HUES6 (cell line): ENCODE data around the gene NOLC1.

Experiments used
- H3K27ac ChIP-seq: 2 replicates; pipeline ENCODE4 v1.7.0; 2013; ENCODE audit warnings: low read depth, mild to moderate bottlenecking, low read length, inconsistent platforms
- H3K27me3 ChIP-seq: 2 replicates; pipeline ENCODE4 v1.6.1; 2013; ENCODE audit warnings: low read length; ENCODE audit not compliant: control insufficient read depth, insufficient read depth
- H3K36me3 ChIP-seq: 2 replicates; pipeline ENCODE4 v1.6.1; 2013; ENCODE audit warnings: low read length; ENCODE audit not compliant: control insufficient read depth, insufficient read depth
- H3K4me1 ChIP-seq: 2 replicates; pipeline ENCODE4 v1.6.1; 2013; ENCODE audit warnings: low read length; ENCODE audit not compliant: control insufficient read depth, insufficient read depth
- H3K4me3 ChIP-seq: 2 replicates; pipeline ENCODE4 v1.5.1; 2013; ENCODE audit warnings: low read depth, low read length
- H3K9ac ChIP-seq: one replicate; pipeline ENCODE4 v1.6.1; 2013; ENCODE audit warnings: mild to moderate bottlenecking, low read length
- H3K9me3 ChIP-seq: 2 replicates; pipeline ENCODE4 v1.6.1; 2013; ENCODE audit warnings: low read depth, low read length; ENCODE audit not compliant: control insufficient read depth, insufficient read depth

NOLC1 gene

GRCh38 chr10:102159831-102160230 is 7.6 kb downstream of the NOLC1 start:
- Histone ChIP-seq H3K27me3 (no peaks in the 10 kb centered on the region), H3K4me1 (peaks cover 5% of the 10 kb centered on the region; the same call in 1 of the 2 replicates), H3K27ac (no peak overlapping the region), H3K9ac (no peak overlapping the region), H3K36me3 (peaks cover 92% of the 10 kb centered on the region), H3K9me3 (no peaks in the 10 kb centered on the region), H3K4me3 (no peak overlapping the region)

- H3K36me3 ChIP-seq = peaks cover 58% of the 10 kb centered on the region
- no peak overlapping the region for H3K27ac ChIP-seq
- peaks cover 5% of the 10 kb centered on the region; the same call in 1 of the 2 replicates for H3K4me1 ChIP-seq
- no peak overlapping the region for H3K4me3 ChIP-seq
- no peaks in the 10 kb centered on the region for H3K9me3 ChIP-seq
- H3K9ac ChIP-seq = no peak overlapping the region
- H3K27me3 ChIP-seq = no peaks in the 10 kb centered on the region
Measured at GRCh38 chr10:102163342-102163989, 11.3 kb downstream of the NOLC1 start.

DNA sequence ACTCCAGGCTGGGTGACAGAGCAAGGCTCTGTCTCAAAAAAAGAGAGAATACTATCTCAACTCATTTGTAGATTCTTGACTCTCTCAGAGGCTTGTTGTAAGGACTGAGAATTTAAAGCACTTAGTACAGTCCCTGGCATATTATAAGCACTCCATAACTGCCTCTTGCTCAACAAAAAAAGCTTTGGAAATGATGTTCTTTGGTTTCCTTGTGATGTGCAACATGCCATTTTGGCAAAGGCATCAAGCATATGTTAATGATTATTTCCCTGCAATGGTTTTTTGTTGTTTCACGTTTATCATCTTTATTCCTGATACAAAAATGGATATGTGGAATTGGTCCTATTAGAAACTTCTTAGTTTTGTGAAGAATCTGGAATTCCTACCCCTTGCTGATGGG is 15.7 kb downstream of the NOLC1 start:
- no peaks in the 10 kb centered on the region for H3K9me3 ChIP-seq

GRCh38 chr10:102170602-102171001 is 18.4 kb downstream of the NOLC1 start:
- Histone ChIP-seq H3K27me3 (no peaks in the 10 kb centered on the region), H3K4me1 (no peaks in the 10 kb centered on the region), H3K9ac (no peak overlapping the region), H3K36me3 (no peaks in the 10 kb centered on the region), H3K4me3 (no peak overlapping the region), H3K27ac (no peak overlapping the region), H3K9me3 (no peaks in the 10 kb centered on the region)

More for the DNA sequence above, 15.7 kb downstream of the NOLC1 start:
- no peaks in the 10 kb centered on the region for H3K27me3 ChIP-seq
- no peak overlapping the region for H3K9ac ChIP-seq
- H3K4me1 ChIP-seq = peaks cover 5% of the 10 kb centered on the region; the same call in 1 of the 2 replicates
- no peak overlapping the region for H3K4me3 ChIP-seq
- peaks cover 14% of the 10 kb centered on the region for H3K36me3 ChIP-seq
- H3K27ac ChIP-seq = no peak overlapping the region

DNA sequence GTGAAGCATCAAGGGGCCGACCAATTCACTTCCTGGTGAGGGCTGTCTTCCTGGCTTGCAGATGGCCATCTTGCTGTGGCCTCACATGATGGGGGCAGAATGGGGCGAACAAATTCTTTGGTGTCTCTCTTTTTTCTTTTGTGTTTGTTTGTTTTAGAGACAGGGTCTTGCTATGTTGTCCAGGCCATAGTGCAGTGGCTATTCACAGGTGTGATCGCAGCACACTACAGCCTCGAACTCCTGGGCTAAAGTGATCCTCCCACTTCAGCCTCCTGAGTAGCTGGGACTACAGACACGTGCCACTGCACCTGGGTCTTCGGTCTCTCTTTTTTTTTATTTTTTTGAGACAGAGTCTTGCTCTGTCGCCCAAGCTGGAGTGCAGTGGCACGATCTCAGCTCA is 20.1 kb downstream of the NOLC1 start:
- Histone ChIP-seq H3K27me3 (no peaks in the 10 kb centered on the region), H3K9ac (no peak overlapping the region), H3K27ac (no peak overlapping the region), H3K4me1 (no peaks in the 10 kb centered on the region), H3K36me3 (no peaks in the 10 kb centered on the region), H3K9me3 (no peaks in the 10 kb centered on the region), H3K4me3 (no peak overlapping the region)

DNA sequence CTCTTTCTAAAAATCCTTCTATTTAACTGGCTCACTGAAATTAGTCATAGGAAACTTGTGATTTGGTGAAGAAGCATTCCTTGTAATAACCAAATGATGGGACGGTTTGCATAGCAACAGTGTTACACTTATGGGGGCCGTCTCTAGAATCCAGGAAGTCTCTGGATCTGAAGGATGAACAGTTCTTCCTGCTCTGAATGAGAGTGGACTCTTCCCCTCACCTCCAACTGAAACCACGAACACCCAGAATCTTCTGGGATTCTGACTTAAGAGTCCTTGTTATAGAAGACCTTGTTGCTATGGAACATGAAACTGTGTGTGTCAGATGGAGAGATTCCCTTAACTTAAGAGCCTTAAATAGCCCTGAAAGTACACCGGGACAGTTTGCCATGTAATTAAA is 23.2 kb downstream of the NOLC1 start:
- H3K27ac ChIP-seq = no peak overlapping the region
- no peak overlapping the region for H3K9ac ChIP-seq
- H3K9me3 ChIP-seq = no peaks in the 10 kb centered on the region
- H3K27me3 ChIP-seq = no peaks in the 10 kb centered on the region
- no peaks in the 10 kb centered on the region for H3K4me1 ChIP-seq
- H3K4me3 ChIP-seq = no peak overlapping the region
- no peaks in the 10 kb centered on the region for H3K36me3 ChIP-seq

GRCh38 chr10:102184606-102185005 is 32.4 kb downstream of the NOLC1 start:
- no peak overlapping the region for H3K4me3 ChIP-seq
- H3K9ac ChIP-seq = no peak overlapping the region
- H3K36me3 ChIP-seq = no peaks in the 10 kb centered on the region
- H3K9me3 ChIP-seq = peaks cover 38% of the 10 kb centered on the region
- no peak overlapping the region for H3K27ac ChIP-seq
- H3K4me1 ChIP-seq = no peaks in the 10 kb centered on the region
- H3K27me3 ChIP-seq = no peaks in the 10 kb centered on the region

DNA sequence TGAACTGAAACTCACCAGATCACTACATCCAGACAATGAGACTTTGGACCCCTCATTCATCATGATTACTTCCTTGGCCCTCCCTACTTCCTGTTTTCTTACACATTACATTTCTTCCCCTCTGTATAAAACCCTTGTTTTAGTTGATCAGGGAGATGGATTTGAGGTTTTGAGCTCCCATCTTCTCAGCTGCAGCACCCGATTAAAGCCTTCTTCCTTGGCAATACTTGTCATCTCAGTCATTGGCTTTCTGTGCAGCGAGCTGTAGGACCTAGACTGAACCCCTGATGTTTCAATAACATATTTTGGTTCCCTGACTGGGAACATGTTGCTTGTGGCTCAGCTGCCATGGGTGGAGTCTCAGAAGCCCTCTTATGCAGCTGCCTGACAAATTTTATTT is 33.1 kb downstream of the NOLC1 start:
- H3K4me3 ChIP-seq = no peak overlapping the region
- H3K9me3 ChIP-seq = peaks cover 40% of the 10 kb centered on the region
- H3K27me3 ChIP-seq = no peaks in the 10 kb centered on the region
- no peaks in the 10 kb centered on the region for H3K4me1 ChIP-seq
- no peak overlapping the region for H3K27ac ChIP-seq
- H3K36me3 ChIP-seq = no peaks in the 10 kb centered on the region
- no peak overlapping the region for H3K9ac ChIP-seq

DNA sequence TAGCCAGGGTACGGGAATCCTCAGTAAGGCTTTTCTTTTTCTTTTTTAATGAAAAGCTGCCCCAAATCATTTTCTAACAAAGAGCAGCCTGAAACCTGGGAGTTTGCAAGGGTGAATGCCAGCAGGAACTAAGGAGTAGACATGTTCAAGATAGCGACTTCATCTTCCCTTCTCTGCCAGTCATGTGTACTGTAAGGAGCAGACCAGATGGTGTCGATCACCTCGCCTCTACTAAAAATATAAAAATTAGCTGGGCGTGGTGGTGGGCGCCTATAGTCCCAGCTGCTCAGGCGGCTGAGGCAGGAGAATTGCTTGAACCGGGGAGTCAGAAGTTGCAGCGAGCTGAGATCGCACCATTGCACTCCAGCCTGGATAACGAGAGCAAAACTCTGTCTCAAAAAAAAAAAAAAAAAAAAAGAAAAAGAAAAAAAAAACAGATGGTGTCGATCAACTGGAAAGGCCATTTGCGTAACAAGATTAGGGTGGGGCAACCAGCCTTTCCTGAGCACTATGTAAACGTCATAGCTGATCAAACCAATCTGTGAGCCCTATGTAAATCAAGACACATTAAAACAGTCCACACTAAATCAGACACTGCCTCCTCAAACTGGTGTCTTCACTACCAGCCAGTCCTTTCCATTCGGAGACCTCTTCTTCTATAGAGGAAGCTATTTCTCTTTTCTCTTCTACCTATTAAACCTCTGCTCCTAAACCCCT is 33.8 kb downstream of the NOLC1 start:
- H3K27ac ChIP-seq = no peak overlapping the region
- peaks cover 40% of the 10 kb centered on the region for H3K9me3 ChIP-seq
- no peaks in the 10 kb centered on the region for H3K36me3 ChIP-seq
- H3K4me3 ChIP-seq = no peak overlapping the region
- H3K9ac ChIP-seq = no peak overlapping the region
- no peaks in the 10 kb centered on the region for H3K27me3 ChIP-seq
- H3K4me1 ChIP-seq = no peaks in the 10 kb centered on the region

GRCh38 chr10:102188298-102188940 is 36.2 kb downstream of the NOLC1 start:
- Histone ChIP-seq H3K9me3 (peaks cover 57% of the 10 kb centered on the region), H3K9ac (no peak overlapping the region), H3K27me3 (no peaks in the 10 kb centered on the region), H3K4me3 (no peak overlapping the region), H3K27ac (no peak overlapping the region), H3K4me1 (no peaks in the 10 kb centered on the region), H3K36me3 (no peaks in the 10 kb centered on the region)
